OCI-LY1 (cell line): ENCODE measurements around the gene KIRREL3.

Source experiments
- H2AFZ ChIP-seq: fragments of 200-600 bp; sonication (generic), shearing (Covaris generic); 2 replicates; pipeline ENCODE4 v1.6.0; 2014; ENCODE audit warnings: antibody characterized with exemption, mild to moderate bottlenecking, low read length
- H3F3A ChIP-seq: fragments of 200-600 bp; sonication (generic), shearing (Covaris generic); 2 replicates; pipeline ENCODE4 v1.6.0; 2014; ENCODE audit warnings: mild to moderate bottlenecking, antibody characterized with exemption, low read length, moderate library complexity; ENCODE audit not compliant: insufficient read depth
- H3K27ac ChIP-seq: fragments of 200-600 bp; sonication (generic); 2 replicates; pipeline ENCODE4 v1.5.1; 2014; ENCODE audit warnings: low read length, mixed run types, mild to moderate bottlenecking, low read depth; ENCODE audit not compliant: poor library complexity, severe bottlenecking
- H3K27me3 ChIP-seq: fragments of 200-600 bp; sonication (generic); 2 replicates; pipeline ENCODE4 v1.6.0; 2014; ENCODE audit warnings: antibody characterized with exemption, mild to moderate bottlenecking, low read length, moderate library complexity; ENCODE audit not compliant: insufficient read depth
- H3K36me3 ChIP-seq: fragments of 200-600 bp; sonication (generic); 2 replicates; pipeline ENCODE4 v1.6.1; 2014; ENCODE audit warnings: mild to moderate bottlenecking, antibody characterized with exemption, low read length, moderate library complexity, mixed read lengths; ENCODE audit not compliant: insufficient read depth
- H3K4me1 ChIP-seq: fragments of 200-600 bp; sonication (generic); 2 replicates; pipeline ENCODE4 v1.5.1; 2014; ENCODE audit warnings: mild to moderate bottlenecking, low read length, moderate library complexity; ENCODE audit not compliant: insufficient read depth, severe bottlenecking
- H3K4me2 ChIP-seq: fragments of 200-600 bp; sonication (generic), shearing (Covaris generic); 2 replicates; pipeline ENCODE4 v1.6.1; 2014; ENCODE audit warnings: low read length
- H3K4me3 ChIP-seq: fragments of 200-600 bp; sonication (generic); 2 replicates; pipeline ENCODE4 v1.5.1; 2014; ENCODE audit warnings: low read length, low read depth, mild to moderate bottlenecking, mixed read lengths; ENCODE audit not compliant: poor library complexity, severe bottlenecking
- H3K79me2 ChIP-seq: fragments of 200-600 bp; shearing (Covaris generic); 2 replicates; pipeline ENCODE4 v1.6.1; 2016; ENCODE audit warnings: mixed run types, low read length, mixed read lengths; ENCODE audit not compliant: insufficient read depth
- H3K9ac ChIP-seq: fragments of 200-600 bp; sonication (generic), shearing (Covaris generic); 2 replicates; pipeline ENCODE4 v1.6.1; 2014; ENCODE audit warnings: mild to moderate bottlenecking, low read length, mixed read lengths
- H3K9me2 ChIP-seq: fragments of 200-600 bp; sonication (generic), shearing (Covaris generic); 2 replicates; pipeline ENCODE4 v1.6.1; 2014; ENCODE audit warnings: low read depth, mild to moderate bottlenecking, low read length, mixed read lengths
- H3K9me3 ChIP-seq: fragments of 200-600 bp; shearing (Covaris generic); 2 replicates; pipeline ENCODE4 v1.6.1; 2014; ENCODE audit warnings: low read length, mixed read lengths
- H4K20me1 ChIP-seq: fragments of 200-600 bp; sonication (generic), shearing (Covaris generic); 2 replicates; pipeline ENCODE4 v1.6.0; 2016; ENCODE audit warnings: mild to moderate bottlenecking, low read length; ENCODE audit not compliant: insufficient read depth
- EZH2 ChIP-seq: fragments of 200-600 bp; sonication (generic), shearing (Covaris generic); IDR thresholded peaks from 2 replicates; pipeline ENCODE4 v1.8.0; 2017; ENCODE audit warnings: borderline replicate concordance, mixed run types, mild to moderate bottlenecking, antibody characterized with exemption, low read length, moderate library complexity, mixed read lengths
- TF ChIP-seq, protein P1 (sequence below): fragments of 200-600 bp; sonication (generic), shearing (Covaris generic); IDR thresholded peaks from 2 replicates; pipeline ENCODE4 v1.5.1; 2017; ENCODE audit warnings: mild to moderate bottlenecking, antibody characterized with exemption, low read length, moderate library complexity, mixed read lengths

KIRREL3 gene

DNA sequence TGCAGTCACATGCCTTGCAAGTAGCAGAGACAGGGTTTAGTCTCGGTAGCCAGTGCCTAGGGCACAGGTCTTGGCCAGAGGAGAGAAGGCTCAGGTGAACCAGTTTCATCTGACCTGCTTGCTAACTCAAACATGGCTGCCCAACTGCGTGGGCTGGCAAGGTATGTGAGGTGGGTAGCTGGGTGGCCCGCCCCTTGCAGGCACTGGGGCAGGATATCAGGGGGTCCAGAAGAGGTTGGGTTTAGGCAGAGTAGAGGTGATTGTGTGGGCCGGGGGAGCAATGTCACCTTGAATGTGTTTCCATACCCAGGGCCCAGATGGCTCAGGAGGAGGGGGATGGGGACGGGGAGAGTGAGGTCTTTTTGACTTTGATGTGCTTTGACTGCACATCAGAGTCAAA lies 607.4 kb downstream of the KIRREL3 start:
- no peak for TF ChIP-seq EZH2
- TF ChIP-seq, protein P1, sequence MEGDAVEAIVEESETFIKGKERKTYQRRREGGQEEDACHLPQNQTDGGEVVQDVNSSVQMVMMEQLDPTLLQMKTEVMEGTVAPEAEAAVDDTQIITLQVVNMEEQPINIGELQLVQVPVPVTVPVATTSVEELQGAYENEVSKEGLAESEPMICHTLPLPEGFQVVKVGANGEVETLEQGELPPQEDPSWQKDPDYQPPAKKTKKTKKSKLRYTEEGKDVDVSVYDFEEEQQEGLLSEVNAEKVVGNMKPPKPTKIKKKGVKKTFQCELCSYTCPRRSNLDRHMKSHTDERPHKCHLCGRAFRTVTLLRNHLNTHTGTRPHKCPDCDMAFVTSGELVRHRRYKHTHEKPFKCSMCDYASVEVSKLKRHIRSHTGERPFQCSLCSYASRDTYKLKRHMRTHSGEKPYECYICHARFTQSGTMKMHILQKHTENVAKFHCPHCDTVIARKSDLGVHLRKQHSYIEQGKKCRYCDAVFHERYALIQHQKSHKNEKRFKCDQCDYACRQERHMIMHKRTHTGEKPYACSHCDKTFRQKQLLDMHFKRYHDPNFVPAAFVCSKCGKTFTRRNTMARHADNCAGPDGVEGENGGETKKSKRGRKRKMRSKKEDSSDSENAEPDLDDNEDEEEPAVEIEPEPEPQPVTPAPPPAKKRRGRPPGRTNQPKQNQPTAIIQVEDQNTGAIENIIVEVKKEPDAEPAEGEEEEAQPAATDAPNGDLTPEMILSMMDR = no peak
- no peaks in the 10 kb centered on the region for H3K4me1 ChIP-seq
- H3K9me2 ChIP-seq = no peaks in the 10 kb centered on the region
- H4K20me1 ChIP-seq = no peaks in the 10 kb centered on the region
- no peaks in the 10 kb centered on the region for H3F3A ChIP-seq
- H3K4me3 ChIP-seq = no peak overlapping the region
- no peaks in the 10 kb centered on the region for H3K36me3 ChIP-seq
- H3K27me3 ChIP-seq = no peaks in the 10 kb centered on the region
- H3K4me2 ChIP-seq = no peak overlapping the region
- no peak overlapping the region for H3K9ac ChIP-seq
- H3K79me2 ChIP-seq = no peaks in the 10 kb centered on the region
- H3K27ac ChIP-seq = no peak overlapping the region
- no peaks in the 10 kb centered on the region for H3K9me3 ChIP-seq
- H2AFZ ChIP-seq = no peak overlapping the region

DNA sequence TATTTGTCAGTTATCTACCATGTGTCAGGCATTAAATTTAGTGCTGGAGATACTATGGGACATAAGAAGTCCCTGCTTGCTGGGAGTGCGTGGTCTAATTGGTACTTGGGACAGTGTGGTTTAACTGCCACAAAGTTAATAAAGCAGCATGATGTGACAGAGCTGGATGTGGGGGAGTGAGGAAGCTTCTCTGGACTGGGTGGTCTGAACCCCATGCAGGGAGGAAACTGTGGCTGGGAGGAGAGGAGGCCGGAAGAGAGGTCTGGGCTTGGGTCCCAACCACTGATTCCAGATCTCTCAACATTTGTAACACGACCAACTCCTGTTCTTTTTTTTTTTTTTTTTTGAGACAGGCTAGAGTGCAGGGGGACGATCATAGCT lies 607.9 kb downstream of the KIRREL3 start:
- Histone ChIP-seq H3K27ac (no peak overlapping the region), H3K9me2 (no peaks in the 10 kb centered on the region), H3K4me2 (no peak overlapping the region), H3K36me3 (no peaks in the 10 kb centered on the region), H4K20me1 (no peaks in the 10 kb centered on the region), H2AFZ (no peak overlapping the region), H3K9me3 (no peaks in the 10 kb centered on the region), H3K4me3 (no peak overlapping the region), H3K4me1 (no peaks in the 10 kb centered on the region), H3K79me2 (no peaks in the 10 kb centered on the region), H3K27me3 (no peaks in the 10 kb centered on the region), H3K9ac (no peak overlapping the region), H3F3A (no peaks in the 10 kb centered on the region)
- no peak for TF ChIP-seq EZH2
- TF ChIP-seq, protein P1 = no peak

DNA sequence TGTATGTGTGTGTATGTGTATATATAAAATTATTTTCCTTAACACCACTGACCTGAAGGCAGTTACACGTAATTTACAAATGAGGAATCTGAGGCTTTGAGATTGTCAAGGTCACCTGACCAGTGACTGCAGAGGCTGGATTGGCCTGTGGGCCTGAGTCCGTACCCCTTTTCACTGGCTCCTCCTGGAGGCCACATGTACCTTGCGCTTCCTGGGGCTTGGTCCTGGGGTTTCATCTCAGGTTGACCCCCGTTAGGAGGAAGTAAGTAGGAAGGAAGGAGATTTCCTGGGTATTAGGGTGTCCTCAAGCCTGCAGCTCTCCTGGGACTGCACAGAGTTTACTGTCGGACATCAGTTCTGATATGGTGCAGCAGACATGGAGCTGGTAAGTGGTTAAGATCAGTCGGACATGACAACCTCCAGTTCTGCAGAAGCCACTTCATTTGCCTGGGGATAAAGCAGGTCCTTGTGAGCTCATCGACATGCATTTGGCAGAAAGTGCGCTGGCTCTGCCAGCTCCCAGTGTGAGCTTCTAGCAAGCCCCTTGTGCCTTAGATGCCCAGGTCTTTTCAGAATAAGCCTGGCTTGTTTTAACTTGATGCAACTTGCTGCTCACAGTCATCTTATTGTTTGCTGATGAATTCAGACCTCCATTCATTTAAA lies 608.5 kb downstream of the KIRREL3 start:
- no peak overlapping the region for H3K27ac ChIP-seq
- no peaks in the 10 kb centered on the region for H3K27me3 ChIP-seq
- no peaks in the 10 kb centered on the region for H3K9me3 ChIP-seq
- TF ChIP-seq, protein P1 = no peak
- TF ChIP-seq EZH2 = no peak
- no peaks in the 10 kb centered on the region for H3K4me1 ChIP-seq
- no peaks in the 10 kb centered on the region for H3F3A ChIP-seq
- H3K79me2 ChIP-seq = no peaks in the 10 kb centered on the region
- H4K20me1 ChIP-seq = no peaks in the 10 kb centered on the region
- H2AFZ ChIP-seq = no peak overlapping the region
- H3K4me2 ChIP-seq = no peak overlapping the region
- no peaks in the 10 kb centered on the region for H3K36me3 ChIP-seq
- H3K4me3 ChIP-seq = no peak overlapping the region
- H3K9ac ChIP-seq = no peak overlapping the region
- no peaks in the 10 kb centered on the region for H3K9me2 ChIP-seq
